ENCODE results near the gene CYBA.

- TF ChIP-seq EZH2 (IDR thresholded peaks at IDR 0.05; ENCODE audit: low read length) (no peak), CTCF (optimal IDR thresholded peaks at IDR 0.05 in 1 of 3, IDR thresholded peaks at IDR 0.05 in 1 of 3, conservative IDR thresholded peaks at IDR 0.05 in 1 of 3; ENCODE audit: extremely low read depth in 1 of 3, insufficient read depth in 2 of 3, low read length in 3 of 3) (no peak)
Measured at GRCh38 chr16:88646345-88647034, 4.4 kb downstream of the CYBA start.
